Activated T-cell treated with anti-CD3 and anti-CD28 coated beads, Interleukin-2, amount 50 U/mL, for 48 hours (primary cell): Measurements from ENCODE around the gene EIF4A3.

ENCODE experiments used
- DNase-seq, 2 experiments: peaks; one replicate each; pipeline ENCODE4 v3.0.0-alpha.2; 2020

The EIF4A3 gene

DNA sequence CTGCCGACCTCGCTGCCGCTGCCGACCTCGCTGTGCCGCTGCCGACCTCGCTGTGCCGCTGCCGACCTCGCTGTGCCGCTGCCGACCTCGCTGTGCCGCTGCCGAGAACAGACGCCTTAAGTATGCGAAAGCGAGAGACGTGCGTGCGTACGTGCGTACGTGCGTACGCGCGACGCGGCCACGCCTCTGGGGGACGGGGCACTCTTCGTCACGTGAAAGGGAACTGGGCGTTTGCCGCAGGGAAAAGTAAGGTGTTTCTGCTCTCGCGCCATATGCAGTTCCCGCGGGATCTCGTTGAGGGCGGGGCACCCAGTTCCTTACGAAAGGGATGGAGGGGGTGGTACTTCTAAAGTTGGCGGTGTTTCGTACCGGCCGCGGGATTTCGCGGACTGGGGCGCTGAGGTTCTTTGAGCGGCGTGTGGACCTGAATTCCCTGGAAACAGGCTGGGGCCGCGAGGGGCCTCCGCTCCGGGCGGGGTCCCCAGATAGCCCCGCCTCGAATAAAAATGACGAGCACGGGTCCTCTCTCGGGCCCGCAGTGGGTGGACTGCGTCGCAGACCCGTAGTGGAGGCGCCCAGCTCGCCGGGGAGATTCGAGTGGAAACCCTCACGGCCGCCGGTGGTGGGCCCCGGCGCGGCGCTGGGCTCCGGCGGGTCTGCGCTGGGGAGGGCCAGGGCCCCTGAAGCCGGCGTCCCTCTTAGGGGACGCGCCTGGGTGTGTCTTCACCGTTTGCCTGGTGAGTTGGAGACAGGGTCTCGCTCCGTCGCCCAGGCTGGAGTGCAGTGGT lies at the start of gene EIF4A3:
Gene EIF4A3, minus strand, starts transcription at position 94 of the 788 bp plus-strand sequence. CDS start 167 bp downstream, outside the sequence.
- peak; percentile 98 for DNase-seq

DNA sequence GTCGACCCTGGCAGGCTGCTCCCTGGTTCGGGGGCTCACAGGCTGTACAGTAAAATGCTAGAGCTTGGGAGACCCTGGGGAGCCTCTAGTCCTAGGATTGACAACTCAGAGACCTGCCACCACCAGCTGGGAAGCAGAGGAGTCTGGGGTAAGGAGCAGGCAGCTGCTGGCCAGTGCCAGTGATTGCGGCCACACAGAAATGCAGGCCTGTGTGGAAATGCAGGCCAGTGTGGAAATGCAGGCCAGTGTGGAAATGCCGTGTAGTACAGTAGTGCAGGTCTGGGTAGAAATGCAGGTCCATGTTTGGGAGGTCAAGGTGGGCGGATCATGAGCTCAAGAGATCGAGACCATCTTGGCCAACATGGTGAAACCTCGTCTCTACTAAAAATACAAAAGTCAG lies 49.7 kb upstream of the EIF4A3 start:
- no peak for DNase-seq

DNA sequence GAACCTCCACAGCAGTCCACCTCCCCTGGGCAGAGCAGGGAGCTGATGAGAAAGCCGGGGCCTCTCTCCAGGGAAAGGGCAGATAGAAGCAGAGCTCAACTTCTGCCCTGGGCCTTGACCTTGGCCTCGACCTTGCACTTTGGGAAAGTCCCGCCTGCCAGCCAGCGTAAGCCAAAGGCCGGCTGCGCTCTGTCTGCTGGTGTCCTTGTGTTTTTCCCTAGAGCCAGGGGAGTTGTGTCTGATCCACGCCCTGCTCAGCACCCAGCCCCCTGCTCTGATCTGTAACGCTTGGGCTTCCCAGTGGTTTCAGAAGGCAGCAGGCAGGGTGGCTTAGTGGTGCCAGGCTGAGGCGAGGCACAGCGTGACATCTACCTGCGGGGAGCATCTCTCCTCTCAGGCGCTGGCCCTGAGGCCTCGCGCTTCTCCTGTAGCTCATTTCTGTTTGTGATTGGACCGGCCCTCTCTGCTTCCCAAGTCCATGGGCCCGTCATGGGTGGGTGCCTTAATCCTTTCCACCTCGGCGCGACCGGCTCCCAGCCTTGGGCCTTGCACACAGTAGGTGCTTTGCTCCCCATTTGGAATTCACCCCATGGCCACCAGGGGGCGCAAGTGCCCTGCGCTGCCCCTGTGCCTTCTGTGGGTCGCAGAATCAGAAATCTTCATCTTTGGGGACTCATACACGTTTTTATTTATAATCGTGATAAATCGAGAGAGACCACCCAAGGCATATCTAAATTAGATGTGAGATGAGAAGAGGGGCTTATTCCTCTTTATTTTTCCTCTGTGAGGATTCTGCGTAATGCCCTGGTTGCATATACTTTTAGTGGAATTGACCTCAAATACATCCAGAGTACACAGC lies 49.0 kb upstream of the EIF4A3 start:
- DNase-seq, result peak; percentile 70 to 72

DNA sequence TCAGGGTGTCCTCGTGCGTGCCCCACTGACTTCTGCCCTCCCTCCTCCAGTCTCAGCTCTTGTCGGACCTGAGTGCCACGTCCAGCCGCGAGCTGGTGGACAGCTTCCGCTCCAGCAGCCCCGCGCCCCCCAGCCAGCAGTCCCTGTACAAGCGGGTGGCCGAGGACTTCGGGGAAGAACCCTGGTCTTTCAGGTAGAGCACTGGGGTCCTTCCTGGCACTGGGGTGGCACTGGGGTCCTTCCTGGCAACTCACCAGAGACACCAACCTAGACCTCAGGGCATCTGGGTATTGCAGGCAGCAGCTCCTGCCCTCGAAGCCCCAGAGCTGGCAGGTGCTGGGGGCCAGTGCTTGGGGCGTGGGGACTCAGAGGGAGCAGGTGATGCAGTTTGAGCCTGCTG lies 48.2 kb upstream of the EIF4A3 start:
- no peak for DNase-seq

DNA sequence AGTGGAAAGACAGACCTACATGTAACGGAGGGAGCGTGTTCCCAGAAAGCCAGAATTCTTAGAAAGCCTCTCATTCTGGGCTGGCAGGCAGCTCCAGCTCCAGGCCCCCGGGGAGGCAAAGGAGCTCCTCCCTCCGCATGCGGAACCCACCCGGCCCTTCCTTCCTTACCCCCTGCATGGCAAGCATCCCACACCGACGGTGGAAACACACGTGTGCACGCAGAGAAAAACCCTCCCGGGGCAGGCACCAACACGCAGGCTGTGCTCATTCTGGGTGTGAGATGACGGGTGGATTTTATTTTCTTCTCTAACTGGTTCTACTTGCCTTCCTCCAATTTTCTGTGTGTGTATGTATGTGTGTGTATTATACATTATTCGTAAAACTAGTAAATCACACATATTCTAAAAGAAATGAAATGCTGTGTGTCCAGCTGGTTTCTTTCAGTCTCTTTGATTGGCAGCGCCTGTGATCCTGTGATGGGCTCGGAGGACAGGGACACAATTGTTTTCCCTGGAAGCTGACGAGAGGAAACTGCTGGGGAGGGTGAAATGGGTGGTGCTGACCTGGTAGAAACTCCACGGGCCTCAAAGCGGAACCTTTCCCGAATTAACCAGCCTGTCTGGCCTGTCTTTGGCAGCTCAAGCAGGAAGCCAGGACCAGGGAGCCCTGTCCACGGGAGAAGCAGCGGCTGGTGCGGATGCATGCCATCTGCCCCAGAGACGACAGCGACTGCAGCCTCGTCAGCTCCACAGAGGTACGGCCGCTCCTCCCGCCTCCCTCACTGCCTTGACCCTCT lies 45.1 kb upstream of the EIF4A3 start:
- no peak for DNase-seq

DNA sequence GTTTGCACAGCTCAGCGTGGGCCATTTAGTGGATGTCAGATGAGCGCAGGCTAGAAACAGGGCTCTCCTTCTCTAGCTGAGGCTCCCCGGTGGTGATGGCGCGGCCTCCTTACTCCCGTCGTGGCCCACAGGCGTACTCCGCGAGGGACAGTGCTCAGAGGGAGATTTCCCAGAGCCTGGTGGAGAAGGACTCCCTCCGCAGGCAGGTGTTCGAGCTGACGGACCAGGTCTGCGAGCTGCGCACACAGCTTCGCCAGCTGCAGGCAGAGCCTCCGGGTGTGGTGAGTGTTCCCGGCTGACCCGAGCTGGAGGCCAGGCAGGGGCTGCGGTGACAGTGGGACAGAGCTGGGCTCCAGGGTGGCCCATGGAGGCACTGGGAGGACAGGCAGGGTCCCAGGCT lies 44.3 kb upstream of the EIF4A3 start:
- no peak for DNase-seq

DNA sequence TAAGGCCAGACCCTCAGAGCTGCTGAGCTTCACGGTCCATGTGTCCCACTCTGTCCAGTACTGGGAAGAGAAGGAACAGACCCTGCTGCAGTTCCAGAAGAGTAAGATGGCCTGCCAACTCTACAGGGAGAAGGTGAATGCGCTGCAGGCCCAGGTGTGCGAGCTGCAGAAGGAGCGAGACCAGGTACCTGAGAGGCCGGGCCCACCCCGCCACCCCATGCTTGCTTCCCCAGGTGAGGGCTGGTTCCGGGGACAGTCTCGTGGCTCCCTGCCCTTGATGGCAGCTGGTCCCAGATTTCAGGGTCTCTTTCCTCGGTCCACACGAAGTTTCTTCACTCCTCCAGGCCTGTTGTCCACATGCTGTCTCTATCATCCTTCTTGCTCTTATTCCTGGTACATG lies 43.8 kb upstream of the EIF4A3 start:
- no peak for DNase-seq

DNA sequence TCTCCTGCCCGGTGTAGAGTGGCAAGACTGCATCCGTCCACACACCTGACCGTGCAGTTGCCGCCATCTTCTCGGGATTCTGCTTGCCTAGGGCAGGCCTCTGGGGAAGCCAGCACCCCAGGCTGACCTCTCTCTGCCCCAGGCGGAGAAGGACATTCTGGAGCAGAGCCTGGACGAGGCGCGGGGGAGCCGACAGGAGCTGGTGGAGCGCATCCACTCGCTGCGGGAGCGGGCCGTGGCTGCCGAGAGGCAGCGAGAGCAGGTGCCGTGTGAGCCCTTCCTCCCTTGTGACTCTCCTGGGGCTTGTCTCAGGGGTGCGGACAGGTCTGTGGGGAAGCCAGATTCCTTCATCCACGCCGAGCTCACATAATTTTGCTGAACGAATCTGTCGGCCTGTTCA lies 42.7 kb upstream of the EIF4A3 start:
- no peak for DNase-seq

DNA sequence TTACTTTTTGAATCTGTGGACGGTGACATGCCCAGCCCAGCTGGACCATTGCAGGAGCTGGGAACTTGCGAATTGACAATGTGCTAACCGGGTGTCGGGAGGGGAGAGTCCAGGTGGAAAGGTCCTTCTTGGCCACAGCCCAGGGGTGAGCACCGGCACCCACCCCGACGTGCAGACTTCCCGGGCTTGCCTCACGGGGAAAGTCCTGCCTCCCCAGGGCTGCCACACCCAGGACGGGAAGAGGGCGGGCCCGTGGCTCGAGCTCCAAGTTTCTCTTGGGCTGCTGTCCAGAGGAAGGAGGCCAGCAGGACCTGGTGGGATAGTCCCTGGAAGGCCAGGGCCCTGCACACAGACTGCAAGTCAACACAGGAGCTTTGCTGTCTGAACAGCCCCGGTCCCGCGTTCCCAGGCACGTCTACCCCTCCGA lies 40.6 kb upstream of the EIF4A3 start:
- DNase-seq, result no peak

DNA sequence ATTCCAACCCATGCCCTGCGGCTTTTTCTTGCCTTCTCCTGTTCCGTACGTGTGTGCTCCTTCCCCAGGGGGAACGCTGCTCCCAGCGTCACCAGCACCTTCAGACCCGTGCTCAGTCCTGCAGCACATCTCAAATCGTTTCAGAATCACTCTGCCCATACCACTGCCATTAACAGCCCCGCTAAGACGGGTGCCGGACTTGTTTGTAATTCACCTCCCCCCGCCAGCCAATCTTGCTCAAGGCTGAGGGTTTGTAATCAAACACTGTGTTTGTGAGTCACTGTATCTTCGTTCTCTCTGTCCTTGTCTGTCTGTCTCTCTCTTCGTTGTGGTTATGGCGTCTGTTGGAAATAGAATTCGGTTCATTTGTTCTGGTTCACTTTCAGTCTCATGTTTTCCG lies 40.2 kb upstream of the EIF4A3 start:
- no peak for DNase-seq

DNA sequence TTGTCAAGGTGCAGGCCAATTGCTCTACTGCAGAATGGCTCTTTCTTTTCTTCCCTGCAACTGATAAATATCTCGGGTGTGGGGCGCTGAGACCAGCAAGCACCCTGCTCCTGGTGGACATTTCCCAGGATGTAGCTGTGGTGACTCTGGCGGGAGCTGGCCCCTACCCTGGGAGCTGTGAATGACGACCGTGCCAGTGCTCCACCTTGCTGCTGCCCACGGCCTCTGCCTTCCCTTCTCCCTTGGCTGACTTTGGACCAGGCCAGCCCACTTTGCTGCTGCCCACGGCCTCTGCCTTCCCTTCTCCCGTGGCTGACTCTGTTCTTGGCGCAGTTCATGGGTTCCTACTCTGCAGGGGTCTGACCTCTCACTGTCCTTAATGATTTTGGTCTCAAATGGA lies 39.0 kb upstream of the EIF4A3 start:
- no peak for DNase-seq

DNA sequence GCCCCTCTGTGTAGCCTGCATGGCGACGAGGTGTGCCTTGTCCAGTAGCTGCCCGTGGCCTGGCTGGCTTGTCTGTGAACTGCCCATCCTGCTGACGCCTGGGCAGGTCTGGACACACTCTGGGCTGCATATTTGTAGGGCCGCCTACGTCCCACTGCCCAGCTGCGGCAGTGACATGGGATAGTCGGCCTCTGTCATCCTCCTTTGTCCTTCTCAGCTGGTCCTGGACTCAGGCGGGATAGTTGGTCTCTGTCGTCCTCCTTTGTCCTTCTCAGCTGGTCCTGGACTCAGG lies 37.4 kb upstream of the EIF4A3 start:
- DNase-seq, result no peak

DNA sequence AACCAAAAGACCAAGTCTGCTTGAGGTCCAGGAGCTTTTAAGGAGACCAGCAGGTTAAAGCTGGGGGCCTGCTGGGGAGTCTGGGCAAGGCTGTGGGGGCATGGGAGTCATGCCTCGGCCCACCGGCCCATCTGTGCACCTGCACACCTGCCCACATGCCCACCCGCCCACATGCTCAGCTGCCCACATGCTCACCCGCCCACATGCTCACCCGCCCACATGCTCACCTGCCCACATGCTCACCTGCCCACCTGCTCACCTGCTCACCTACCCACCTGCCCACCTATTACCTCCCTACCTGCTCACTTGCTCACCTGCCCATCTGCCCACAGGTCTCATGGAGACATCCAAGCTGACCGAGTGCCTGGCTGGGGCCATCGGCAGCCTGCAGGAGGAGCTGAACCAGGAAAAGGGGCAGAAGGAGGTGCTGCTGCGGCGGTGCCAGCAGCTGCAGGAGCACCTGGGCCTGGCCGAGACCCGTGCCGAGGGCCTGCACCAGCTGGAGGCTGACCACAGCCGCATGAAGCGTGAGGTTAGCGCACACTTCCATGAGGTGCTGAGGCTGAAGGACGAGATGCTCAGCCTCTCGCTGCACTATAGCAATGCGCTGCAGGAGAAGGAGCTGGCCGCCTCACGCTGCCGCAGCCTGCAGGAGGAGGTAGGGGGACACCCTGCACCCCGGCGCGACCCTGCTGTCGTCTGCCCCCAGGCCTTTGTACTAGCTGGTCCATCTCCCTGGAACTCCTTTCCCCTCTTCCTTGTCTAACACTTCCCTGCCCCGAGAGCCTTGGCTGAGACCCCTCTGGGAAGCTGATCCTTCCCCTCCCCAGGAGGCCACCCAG lies 36.9 kb upstream of the EIF4A3 start:
- no peak for DNase-seq

DNA sequence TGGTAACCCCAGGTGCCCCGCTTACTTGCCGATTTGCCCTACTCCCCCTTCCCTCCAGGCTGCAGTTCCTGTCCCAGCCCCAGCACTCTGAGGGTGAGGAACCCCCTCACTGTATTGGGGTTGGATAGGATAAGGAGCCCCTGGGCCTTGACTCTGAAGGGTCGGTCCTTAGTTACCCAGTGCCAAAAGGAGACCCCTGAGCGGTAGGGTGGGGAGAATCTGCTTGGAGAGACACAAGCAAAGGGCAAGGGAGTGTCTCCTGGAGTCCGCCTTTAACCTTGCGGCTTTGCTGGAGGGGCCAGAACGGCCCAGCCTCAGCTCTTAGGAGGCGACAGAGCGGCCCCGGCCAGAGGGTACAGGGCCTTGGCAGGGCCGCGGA lies 35.9 kb upstream of the EIF4A3 start:
- no peak for DNase-seq

DNA sequence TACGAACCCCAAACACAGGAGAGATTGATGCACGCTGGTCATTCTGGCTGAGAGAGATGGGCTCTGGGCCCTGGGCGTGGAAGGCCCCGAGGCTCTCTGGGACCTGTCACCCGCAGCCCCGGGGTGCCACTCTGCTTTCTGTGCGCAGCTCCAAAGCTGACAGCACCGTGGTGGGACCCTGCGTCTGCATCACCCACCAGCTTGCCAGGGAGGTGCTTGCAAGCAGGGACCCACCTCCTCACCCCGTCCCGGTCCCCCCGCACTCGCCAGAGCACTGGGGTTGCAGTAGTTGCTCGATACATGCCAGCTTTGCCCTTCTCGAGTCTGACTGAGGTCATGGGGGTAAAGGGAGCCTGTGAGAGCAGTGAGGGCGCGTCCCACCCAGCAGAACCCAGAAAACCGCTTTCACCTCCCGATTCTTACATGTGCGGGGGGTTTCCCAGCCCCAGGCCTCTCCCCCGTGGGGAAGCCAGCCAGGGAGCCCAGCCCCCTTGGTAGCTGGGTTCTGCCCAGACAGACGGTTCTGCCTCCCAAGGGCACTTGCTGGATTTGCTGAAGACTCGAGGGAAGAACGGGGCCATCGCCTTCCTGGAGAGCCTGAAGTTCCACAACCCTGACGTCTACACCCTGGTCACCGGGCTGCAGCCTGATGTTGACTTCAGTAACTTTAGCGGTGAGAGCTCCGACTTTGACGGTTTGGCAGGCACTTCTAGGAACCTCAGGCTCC lies 35.4 kb upstream of the EIF4A3 start:
- DNase-seq, result no peak

DNA sequence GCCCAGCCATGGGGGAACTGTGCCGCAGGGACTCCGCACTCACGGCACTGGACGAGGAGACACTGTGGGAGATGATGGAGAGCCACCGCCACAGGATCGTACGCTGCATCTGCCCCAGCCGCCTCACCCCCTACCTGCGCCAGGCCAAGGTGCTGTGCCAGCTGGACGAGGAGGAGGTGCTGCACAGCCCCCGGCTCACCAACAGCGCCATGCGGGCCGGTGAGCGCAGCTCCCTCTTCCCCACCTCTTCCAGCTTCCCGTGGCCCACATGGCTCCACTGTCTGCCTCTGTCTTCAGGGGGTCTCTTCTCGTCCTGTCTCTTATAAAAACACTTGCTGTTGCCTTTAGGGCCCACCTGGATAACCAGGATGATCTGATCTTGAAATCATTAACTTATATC lies 34.5 kb upstream of the EIF4A3 start:
- no peak for DNase-seq

DNA sequence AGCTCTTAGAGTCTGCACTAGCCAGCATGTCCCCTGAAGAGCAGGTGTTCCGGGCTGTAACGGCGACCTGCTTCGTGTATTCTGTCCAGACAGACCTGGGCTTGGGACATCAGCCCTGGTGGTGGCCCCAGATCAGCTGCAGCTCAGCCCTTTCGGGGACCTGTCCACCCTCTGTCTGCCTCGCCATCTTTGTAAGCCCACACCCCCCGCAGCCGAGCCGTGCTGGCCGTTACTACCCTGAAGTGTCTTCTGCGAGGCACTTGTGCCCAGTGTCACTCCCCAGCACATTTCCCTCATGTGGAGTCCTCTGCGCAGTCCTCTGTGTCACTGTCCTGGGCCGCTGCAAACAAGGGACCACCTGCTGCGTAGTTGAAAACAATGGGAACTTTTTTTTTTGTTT lies 33.3 kb upstream of the EIF4A3 start:
- DNase-seq, result no peak

DNA sequence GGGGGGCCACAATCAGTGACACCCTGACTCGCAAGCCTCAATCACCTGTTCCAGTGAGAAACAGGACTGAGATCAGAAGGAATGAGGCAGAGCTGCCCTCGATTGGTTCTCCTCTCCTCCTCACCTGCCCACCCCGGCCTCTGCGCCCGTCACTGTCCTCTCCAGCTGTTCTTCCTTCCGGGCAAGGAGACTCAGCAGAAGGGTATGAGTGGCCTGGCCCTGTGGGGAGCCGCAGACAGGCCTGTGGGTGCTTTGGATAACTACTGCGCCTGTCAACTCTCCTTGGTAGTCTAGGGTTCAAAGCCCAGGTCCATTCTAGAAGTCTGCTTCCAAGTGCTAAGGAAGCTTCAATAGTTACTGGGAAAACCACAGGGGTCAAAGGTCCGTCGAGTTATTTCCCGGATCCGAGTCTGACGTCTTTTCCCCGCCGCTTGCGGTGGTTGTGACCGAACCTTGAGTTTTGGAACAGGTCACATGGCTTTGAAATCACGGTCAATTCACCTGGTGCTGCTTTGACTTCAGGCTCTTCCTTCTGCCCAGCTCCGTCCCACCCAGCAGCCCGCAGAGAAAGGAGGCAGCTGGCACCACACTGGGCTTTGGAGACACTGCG lies 31.2 kb upstream of the EIF4A3 start:
- no peak for DNase-seq

DNA sequence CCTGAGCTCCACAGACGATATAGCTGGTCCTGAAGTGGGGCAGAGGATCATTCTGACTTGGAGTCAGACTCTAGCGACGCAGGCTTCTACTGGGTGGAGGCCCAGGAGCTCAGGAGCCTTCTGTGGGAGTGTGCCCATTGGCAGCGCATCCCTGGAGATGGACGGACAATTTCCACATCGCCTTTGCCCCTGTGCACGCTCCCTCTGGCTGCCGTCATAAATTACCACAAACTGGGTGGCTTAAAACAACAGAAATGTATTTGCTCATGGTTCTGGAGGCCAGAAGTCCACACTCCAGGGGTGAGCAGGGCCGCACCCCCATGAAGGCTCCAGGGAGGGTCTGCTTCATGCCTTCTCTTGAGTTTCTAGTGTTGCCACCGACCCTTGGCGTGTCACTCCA lies 29.8 kb upstream of the EIF4A3 start:
- DNase-seq, result no peak

DNA sequence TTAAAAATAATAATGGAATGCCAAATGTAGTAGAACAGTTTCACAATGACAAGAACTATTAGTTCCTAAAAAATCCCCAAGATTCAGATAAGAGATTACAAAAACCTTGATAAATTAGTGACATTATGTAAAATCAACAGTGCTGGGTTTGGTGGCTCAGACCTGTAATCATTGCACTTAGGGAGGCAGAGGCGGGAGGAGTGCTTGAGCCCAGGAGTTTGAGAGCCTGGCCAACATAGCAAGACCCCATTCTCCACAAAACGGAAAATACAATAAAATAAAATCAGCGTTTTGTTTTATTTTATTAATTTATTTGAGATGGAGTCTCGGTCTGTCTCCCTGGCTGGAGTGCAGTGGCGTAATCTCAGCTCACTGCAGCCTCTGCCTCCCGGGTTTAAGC lies 27.0 kb upstream of the EIF4A3 start:
- no peak for DNase-seq

DNA sequence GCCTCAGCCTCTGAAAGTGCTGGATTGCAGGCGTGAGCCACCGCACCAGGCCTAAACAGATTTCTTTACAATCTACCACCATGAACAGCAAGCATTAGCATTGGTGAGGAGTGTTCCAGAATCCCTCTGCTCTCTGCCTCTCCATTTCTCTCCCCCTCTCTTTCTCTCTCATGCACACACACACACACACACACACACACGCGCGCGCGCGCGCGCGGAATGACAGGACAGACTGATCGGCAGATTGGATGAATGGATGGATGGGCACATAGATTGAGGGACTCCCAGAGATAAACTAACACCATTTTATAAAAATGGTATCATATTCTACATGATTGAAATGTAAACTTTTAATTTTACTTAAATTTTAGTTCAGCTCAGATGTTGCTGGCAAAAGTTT lies 26.2 kb upstream of the EIF4A3 start:
- DNase-seq, result no peak

DNA sequence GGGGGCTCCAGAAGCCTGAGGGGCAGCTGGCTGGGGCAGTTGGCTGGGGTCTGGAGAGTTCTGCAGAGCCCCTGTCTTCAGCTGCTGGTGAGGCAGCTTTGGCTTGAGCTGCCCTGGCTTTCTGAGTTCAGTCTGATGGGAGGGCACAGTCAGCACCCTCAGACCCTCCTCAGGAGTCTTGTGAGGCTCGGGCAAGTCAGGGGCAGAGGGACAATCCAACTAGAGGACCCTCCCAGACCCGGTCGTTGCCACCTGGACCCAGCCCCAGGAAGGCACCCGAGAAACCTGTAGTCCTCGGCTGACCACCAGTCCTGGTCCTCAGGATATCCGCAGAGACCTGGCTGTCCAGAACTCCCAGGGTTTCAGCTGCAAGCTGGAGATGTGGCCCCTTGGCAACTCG lies 24.8 kb upstream of the EIF4A3 start:
- DNase-seq, result no peak
